ENCODE data around the gene TGM3. TPM values are rescaled to one million over a fixed set of nuclear protein-coding genes. Genes with fewer than 3 reads are reported as not detected.

The TGM3 gene
- total RNA-seq, 1 experiment from 2014 or later = not detected

DNA sequence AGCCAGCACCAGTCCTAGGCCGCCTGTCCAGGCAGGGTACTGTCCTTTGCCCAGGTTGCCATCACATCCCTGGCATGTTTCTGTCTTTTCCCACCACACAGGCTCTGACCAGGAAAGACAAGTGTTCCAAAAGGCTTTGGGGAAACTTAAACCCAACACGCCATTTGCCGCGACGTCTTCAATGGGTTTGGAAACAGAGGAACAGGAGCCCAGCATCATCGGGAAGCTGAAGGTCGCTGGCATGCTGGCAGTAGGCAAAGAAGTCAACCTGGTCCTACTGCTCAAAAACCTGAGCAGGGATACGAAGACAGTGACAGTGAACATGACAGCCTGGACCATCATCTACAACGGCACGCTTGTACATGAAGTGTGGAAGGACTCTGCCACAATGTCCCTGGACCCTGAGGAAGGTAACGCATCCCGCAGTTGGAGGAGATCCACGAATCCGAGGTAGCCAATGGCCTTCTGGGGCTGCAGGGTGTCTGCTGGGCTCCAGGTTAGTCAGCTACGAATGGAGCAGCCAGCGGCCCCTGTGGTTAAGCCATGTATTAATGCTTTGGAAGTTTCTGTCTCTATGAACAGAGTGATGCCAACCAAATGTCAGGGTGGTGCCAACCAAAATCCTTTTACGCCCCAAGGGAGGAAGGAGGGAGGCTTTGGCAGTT, 36.2 kb downstream of the TGM3 start:
- no peaks in the 10 kb centered on the region for H3K9me3 ChIP-seq (replicated peaks)
- no peaks in the 10 kb centered on the region for H3K27me3 ChIP-seq
- H3K27ac ChIP-seq = no peak overlapping the region
- no peaks in the 10 kb centered on the region for H3K36me3 ChIP-seq
- no peak overlapping the region for H3K4me3 ChIP-seq
- DNase-seq = no peak
- H3K4me1 ChIP-seq = no peaks in the 10 kb centered on the region

DNA sequence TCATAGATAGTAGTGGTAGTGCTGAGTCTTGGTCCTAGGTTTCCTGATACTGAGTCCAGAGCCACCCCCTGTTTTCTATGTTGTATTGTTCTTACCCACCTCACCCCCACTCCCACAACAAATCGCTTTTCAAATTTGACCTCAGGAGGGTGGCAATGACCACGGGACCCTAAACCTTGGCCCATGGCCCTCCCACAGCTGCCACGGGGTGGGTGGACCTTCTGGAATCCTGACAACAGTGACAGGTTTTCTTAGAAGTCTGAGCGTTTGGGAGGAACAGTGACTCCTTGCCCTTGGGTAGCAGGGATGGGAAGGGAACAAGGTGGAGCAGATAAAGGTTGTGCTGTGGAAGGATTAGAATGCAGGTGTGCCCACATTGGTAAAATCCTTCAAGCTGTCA, 36.9 kb downstream of the TGM3 start:
- Histone ChIP-seq H3K27me3 (no peaks in the 10 kb centered on the region), H3K36me3 (no peaks in the 10 kb centered on the region), H3K4me3 (no peak overlapping the region), H3K27ac (no peak overlapping the region), H3K9me3 (replicated peaks) (no peaks in the 10 kb centered on the region), H3K4me1 (no peaks in the 10 kb centered on the region)
- no peak for DNase-seq

DNA sequence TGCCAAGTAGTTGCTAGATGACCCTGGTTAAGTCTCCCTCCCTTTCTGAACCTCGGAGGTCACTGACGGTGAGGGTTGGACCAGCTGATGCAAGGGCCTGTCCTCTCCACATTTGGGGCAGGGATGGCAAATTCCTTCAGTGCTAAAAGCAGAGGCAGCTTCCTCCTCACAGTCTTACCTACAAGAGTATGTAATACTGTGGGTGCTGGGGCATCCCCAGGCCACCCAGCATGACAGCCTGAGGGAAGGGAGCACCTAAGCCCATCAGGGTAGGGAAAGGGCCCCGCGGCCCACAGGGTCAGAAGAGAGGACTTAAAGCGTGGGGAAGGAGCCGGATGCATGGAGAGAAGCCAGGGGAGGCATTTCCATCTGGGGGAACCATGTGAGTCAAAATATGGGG, 38.0 kb downstream of the TGM3 start:
- Histone ChIP-seq H3K27me3 (no peaks in the 10 kb centered on the region), H3K36me3 (no peaks in the 10 kb centered on the region), H3K27ac (no peak overlapping the region), H3K9me3 (replicated peaks) (no peaks in the 10 kb centered on the region), H3K4me1 (no peaks in the 10 kb centered on the region), H3K4me3 (no peak overlapping the region)
- no peak for DNase-seq

DNA sequence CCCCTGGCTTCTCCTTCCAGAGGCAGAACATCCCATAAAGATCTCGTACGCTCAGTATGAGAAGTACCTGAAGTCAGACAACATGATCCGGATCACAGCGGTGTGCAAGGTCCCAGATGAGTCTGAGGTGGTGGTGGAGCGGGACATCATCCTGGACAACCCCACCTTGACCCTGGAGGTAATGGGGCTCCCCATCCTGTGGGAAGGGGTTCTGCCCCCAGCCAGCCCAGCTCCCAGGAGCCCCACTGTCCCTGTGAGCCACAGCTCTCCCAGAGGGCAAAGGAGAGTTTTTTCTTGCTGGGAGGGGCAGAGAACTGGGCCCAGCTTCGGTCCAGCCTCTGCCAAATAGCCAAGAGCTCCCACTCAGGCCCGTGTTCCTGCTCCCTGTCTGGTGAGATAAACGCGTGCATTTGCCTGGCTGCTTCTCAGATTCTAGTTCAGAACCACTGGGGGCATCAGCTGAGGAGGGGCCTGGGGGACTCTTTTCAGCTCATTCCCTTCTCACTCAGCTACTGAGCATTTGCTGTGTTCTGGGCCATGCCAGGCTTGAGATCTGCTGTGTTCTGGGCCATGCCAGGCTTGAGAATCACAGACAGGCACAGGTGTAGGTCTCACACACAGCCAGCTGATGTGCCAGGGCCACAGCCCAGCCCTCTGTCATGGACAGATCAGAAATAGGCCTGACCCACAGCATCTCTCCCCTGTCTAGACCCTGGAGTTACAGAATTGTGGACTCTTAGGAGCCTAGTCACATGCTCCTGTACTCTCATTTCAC, 39.5 kb downstream of the TGM3 start:
- no peaks in the 10 kb centered on the region for H3K9me3 ChIP-seq (replicated peaks)
- H3K4me3 ChIP-seq = no peak overlapping the region
- no peaks in the 10 kb centered on the region for H3K36me3 ChIP-seq
- no peaks in the 10 kb centered on the region for H3K4me1 ChIP-seq
- no peaks in the 10 kb centered on the region for H3K27me3 ChIP-seq
- no peak overlapping the region for H3K27ac ChIP-seq
- no peak for DNase-seq

DNA sequence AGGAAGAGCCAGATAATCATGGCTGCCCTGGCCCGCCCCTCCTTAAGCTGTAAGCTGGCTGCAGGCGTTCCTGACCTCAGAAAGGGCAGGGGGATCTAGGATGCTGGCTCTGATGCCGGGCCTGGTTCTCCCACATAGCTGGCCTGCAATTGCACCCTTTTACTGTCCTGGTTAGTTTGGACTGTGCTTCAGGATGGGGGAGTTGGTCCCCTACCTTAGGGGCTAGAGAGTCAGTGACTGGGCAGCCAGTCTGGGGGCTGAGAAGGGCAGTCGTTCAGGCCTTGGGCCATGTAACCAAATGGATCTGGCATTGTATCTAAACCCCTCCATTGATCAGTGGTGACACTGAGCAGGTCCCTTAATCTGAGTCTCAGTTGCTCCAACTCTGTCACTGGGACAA, 40.7 kb downstream of the TGM3 start:
- H3K4me3 ChIP-seq = no peak overlapping the region
- DNase-seq = no peak
- H3K27me3 ChIP-seq = no peaks in the 10 kb centered on the region

DNA sequence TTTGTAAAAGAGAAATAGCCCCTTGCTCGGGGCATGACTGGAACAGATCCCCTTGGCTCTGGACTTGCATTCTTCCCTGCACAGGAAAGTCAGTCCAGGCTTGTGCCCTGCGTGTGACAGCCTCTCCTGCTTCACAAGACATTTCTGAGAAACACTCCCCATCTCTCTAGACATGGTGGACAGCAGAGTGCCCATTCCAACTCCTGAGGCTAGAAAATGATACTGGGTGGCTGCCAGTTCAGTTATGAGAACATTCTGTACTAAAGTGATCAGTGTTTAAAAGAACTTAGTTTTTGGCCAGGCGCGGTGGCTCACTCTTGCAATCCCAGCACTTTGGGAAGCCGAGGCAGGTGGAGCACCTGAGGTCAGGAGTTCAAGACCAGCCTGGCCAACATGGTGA, 41.3 kb downstream of the TGM3 start:
- Histone ChIP-seq H3K9me3 (replicated peaks) (no peaks in the 10 kb centered on the region), H3K27ac (no peak overlapping the region), H3K27me3 (no peaks in the 10 kb centered on the region), H3K4me1 (no peaks in the 10 kb centered on the region), H3K4me3 (no peak overlapping the region), H3K36me3 (no peaks in the 10 kb centered on the region)
- no peak for DNase-seq

More for the DNA sequence above, 40.7 kb downstream of the TGM3 start:
- Histone ChIP-seq H3K9me3 (replicated peaks) (no peaks in the 10 kb centered on the region), H3K4me1 (no peaks in the 10 kb centered on the region), H3K36me3 (no peaks in the 10 kb centered on the region), H3K27ac (no peak overlapping the region)

DNA sequence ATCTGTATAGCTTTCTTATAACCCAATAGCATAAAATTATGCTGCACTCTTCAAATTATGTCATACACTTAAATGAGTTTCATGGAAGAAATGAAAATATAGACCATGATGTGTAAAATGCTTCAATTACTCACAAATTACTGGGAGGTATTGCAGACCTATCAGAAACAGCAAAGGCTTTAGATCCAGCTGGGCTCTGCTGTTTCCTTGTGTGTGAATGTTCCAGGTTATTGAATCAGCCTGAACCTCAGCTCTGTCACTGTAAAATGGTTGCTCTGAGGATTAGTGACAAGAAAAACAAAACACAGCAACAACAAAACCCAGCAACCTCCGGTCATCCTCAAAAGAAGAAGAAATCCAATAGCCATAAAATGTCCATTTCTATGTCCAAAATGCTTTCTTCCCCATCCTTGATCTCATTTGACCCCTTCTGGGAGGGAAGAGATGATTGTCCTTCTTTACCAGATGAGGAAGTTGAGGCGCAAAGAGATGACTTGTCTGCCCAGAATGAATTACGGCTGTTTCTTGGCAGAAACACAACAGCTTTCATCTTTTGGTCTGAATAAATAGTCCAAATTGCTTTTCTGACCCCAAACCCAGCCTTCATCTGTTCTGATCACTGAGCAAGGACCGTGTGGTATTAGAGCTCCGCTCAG, 42.7 kb downstream of the TGM3 start:
- DNase-seq = no peak
- Histone ChIP-seq H3K27me3 (no peaks in the 10 kb centered on the region), H3K4me1 (no peaks in the 10 kb centered on the region), H3K27ac (no peak overlapping the region), H3K4me3 (no peak overlapping the region), H3K9me3 (replicated peaks) (no peaks in the 10 kb centered on the region), H3K36me3 (no peaks in the 10 kb centered on the region)

DNA sequence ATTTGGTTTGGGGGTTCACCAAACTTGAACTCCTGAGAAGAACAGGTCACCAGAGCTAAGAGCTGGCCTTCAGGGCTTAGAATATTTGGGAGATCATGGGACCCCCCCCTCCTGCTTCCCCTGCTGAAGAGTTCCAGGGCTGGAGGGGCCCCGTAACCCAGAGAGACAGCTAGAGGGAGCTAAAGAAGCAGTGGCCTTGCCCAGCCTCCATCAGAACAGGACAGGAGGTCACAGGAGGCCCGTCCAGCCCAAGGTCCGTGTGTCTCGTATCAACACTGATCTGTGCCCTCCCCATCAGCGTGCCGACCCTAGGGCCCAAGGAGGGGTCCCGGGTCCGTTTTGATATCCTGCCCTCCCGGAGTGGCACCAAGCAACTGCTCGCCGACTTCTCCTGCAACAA, 44.3 kb downstream of the TGM3 start:
- no peak for DNase-seq
- H3K27me3 ChIP-seq = no peaks in the 10 kb centered on the region
- no peak overlapping the region for H3K4me3 ChIP-seq
- H3K9me3 ChIP-seq (replicated peaks) = no peaks in the 10 kb centered on the region
- H3K27ac ChIP-seq = no peak overlapping the region
- no peaks in the 10 kb centered on the region for H3K36me3 ChIP-seq
- H3K4me1 ChIP-seq = no peaks in the 10 kb centered on the region

DNA sequence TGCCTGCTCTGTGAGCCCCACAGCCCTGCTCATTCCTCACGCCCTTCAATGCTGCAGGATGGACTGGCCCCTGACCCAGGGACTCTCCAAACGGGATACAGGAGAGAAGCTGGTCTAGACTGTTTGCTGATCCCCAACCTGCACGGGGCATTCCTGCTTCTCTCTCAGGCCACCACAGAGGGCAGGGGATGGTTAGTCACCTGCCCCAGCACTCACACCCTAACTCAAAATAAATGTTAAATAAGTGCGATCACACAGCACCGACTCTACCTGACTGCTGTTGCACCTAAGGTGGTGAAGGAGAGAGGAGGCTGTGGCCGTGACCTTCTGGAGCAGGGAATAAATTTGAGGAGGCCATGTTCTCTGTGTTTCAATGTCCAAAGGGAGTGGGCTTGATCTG, 45.0 kb downstream of the TGM3 start:
- Histone ChIP-seq H3K36me3 (no peaks in the 10 kb centered on the region), H3K27ac (no peak overlapping the region), H3K4me3 (no peak overlapping the region), H3K9me3 (replicated peaks) (no peaks in the 10 kb centered on the region), H3K27me3 (no peaks in the 10 kb centered on the region), H3K4me1 (no peaks in the 10 kb centered on the region)
- no peak for DNase-seq

DNA sequence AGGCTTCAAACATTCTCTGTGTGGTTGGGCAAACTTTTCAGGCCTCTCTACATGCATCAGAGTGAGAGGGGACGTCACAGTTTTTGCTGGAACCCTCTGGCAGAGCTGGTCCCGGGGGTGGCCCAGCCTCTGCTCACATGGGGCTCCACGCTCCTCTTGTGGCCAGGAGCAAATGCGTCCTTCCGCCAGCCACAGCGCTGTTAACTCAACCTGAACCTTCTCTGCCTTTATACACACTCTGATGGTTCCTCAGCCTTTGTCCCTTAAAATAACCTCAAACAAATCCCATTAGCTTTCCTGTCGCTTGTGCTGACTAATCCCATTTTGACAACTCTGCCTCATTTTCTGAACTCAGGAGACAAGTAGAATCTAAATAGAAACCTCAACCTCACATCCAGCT, 45.5 kb downstream of the TGM3 start:
- DNase-seq = no peak
- H3K4me3 ChIP-seq = no peak overlapping the region
- H3K27me3 ChIP-seq = no peaks in the 10 kb centered on the region
- no peak overlapping the region for H3K27ac ChIP-seq
- H3K4me1 ChIP-seq = no peaks in the 10 kb centered on the region
- H3K9me3 ChIP-seq (replicated peaks) = no peaks in the 10 kb centered on the region
- H3K36me3 ChIP-seq = no peaks in the 10 kb centered on the region

DNA sequence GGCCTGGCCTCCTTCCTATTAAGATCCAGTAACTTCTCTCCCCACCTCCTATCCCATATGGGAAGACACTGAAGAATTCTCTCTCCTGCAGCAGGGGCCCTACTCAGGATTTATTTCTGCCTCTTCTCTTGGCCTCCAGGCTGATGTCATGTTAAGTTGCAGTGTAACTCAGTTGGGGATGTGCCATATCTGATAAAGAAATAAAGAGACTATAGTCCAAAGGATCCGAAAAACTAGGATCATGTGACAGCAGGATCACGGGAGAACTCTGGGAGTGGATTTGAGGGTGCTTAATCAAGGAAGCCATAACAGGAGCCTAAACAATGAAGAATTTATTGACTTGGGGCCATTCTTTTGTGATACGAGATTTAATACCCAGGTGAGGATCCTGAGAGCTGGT, 46.4 kb downstream of the TGM3 start:
- no peak for DNase-seq

DNA sequence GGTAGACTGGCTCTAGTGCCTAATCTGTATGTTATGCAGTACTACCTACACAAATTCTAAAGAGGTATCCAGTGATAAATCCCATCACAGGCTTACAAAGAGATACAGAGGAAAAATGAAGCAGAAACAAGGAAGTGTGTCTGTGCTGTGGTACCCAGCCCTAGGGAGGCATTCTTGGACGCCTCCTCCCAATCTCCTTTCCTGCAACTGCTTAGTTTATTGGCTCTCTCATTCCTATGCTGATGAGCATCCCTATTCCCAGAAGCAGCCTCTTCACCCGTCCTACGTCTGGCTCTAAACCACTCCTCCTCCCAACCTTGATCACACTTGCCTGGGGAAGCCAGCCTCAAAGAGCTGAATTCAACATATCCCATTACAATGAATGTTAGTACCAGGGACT, 50.4 kb downstream of the TGM3 start:
- H3K27ac ChIP-seq = no peak overlapping the region
- H3K9me3 ChIP-seq (replicated peaks) = no peaks in the 10 kb centered on the region
- H3K4me3 ChIP-seq = no peak overlapping the region
- H3K27me3 ChIP-seq = no peaks in the 10 kb centered on the region
- no peaks in the 10 kb centered on the region for H3K36me3 ChIP-seq
- no peak for DNase-seq
- H3K4me1 ChIP-seq = no peaks in the 10 kb centered on the region

More for the DNA sequence above, 46.4 kb downstream of the TGM3 start:
- H3K4me3 ChIP-seq = no peak overlapping the region
- H3K27me3 ChIP-seq = no peaks in the 10 kb centered on the region
- no peak overlapping the region for H3K27ac ChIP-seq
- H3K36me3 ChIP-seq = no peaks in the 10 kb centered on the region
- H3K9me3 ChIP-seq (replicated peaks) = no peaks in the 10 kb centered on the region
- no peaks in the 10 kb centered on the region for H3K4me1 ChIP-seq

DNA sequence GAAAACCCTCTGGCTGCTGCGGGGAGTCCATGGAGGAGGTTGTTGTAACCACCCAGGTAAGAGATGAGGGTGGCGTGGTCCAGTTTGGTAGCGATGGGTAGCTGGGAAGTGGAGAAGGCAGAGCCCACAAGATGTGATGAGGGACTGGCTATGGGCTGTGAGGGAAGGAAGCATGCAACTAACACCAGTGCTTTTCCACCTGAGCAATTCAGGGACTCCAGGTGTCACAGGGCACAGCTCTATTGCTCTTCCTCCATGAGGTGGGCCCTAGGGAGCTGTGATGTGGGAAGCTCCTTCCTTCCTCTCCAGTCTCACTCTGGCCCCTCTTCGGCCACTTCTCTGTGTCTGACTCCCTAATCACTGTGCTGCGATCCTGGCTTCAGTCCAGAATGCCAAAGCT, 52.5 kb downstream of the TGM3 start:
- 0 out of 2 replicates have a peak, but pooled peaks cover 2% of the 10 kb centered on the region for H3K4me1 ChIP-seq
- H3K4me3 ChIP-seq = no peak overlapping the region
- H3K27me3 ChIP-seq = no peaks in the 10 kb centered on the region
- no peak for DNase-seq
- no peaks in the 10 kb centered on the region for H3K36me3 ChIP-seq
- H3K27ac ChIP-seq = no peak overlapping the region
- H3K9me3 ChIP-seq (replicated peaks) = no peaks in the 10 kb centered on the region

DNA sequence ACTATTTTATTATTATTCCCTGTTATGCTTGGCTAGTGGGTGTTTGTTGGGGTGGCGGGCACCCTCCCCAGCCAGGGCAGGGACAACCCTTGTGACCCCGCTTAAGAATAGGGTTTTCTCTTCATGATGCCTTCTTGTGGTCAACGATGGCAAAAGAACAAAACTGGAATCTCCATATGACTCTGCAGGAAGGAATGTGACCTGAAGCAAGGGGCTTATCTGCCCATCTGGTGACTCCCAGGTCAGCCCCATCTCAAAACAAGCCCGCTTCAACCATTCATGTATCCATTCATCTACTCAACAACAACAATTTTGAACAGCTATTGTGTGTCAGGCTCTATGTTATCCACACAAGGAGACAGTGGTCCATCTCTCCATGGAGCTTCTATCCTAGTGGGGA, 54.0 kb downstream of the TGM3 start:
- no peak overlapping the region for H3K4me3 ChIP-seq
- H3K27me3 ChIP-seq = no peaks in the 10 kb centered on the region
- no peaks in the 10 kb centered on the region for H3K9me3 ChIP-seq (replicated peaks)
- no peak overlapping the region for H3K27ac ChIP-seq
- 0 out of 2 replicates have a peak, but pooled peaks cover 2% of the 10 kb centered on the region for H3K4me1 ChIP-seq
- H3K36me3 ChIP-seq = no peaks in the 10 kb centered on the region
- no peak for DNase-seq

DNA sequence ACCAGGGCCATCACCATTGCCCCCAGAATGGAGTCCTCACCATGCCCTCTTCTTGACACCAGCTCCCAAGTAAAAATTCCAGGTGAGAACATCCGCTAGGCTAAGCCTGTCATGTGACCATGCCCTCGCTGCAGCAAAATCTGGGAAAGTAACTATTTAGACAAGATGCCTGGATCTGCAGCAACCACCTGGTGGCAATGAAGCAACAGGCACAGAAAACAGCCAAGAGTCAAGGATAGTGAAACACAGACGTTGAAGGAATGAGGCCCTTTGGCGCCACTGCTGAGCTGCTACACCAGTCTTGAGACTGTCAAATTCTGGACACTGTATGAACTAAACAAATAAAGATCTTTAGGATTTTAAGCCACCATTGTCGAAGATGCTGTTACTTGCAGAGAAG, 54.8 kb downstream of the TGM3 start:
- Histone ChIP-seq H3K4me3 (no peak overlapping the region), H3K9me3 (replicated peaks) (no peaks in the 10 kb centered on the region), H3K27me3 (no peaks in the 10 kb centered on the region), H3K27ac (no peak overlapping the region), H3K4me1 (0 out of 2 replicates have a peak, but pooled peaks cover 2% of the 10 kb centered on the region), H3K36me3 (no peaks in the 10 kb centered on the region)
- DNase-seq = no peak

All from SJCRH30 (cell line).